Mesenchymal stem cell (in vitro differentiated cells and primary cell): ENCODE data around the gene DTX3.
A peak's percentile ranks its signal among the peaks of the same experiment; 100 is the strongest.

Experiments
- DNase-seq: peaks from one replicate; pipeline ENCODE4 v3.0.0-alpha.2; 2013
- H2AFZ ChIP-seq: one replicate; pipeline ENCODE4 v1.6.1; 2013; ENCODE audit warnings: low read depth, mild to moderate bottlenecking, control low read depth, inconsistent platforms, low read length, moderate library complexity
- H2AK5ac ChIP-seq: 2 replicates; pipeline ENCODE4 v1.6.1; 2013; ENCODE audit warnings: low read length, moderate library complexity, mild to moderate bottlenecking, inconsistent platforms; ENCODE audit not compliant: severe bottlenecking
- H2BK120ac ChIP-seq: one replicate; pipeline ENCODE4 v1.6.1; 2013; ENCODE audit warnings: low read depth, mild to moderate bottlenecking, inconsistent platforms, low read length, moderate library complexity
- H2BK12ac ChIP-seq, 2 experiments: one replicate each; pipeline ENCODE4 v1.6.1; 2013; ENCODE audit warnings: inconsistent platforms in 2 of 2, low read length in 2 of 2, mild to moderate bottlenecking in 2 of 2, moderate library complexity in 2 of 2, control low read depth in 1 of 2
- H2BK15ac ChIP-seq: one replicate; pipeline ENCODE4 v1.6.1; 2013; ENCODE audit warnings: mild to moderate bottlenecking, low read depth, inconsistent platforms; ENCODE audit not compliant: poor library complexity, severe bottlenecking
- H2BK5ac ChIP-seq: 2 replicates; pipeline ENCODE4 v1.6.1; 2013; ENCODE audit warnings: low read depth, mild to moderate bottlenecking, low read length, control low read depth, inconsistent platforms; ENCODE audit not compliant: poor library complexity, severe bottlenecking
- H3K14ac ChIP-seq, 2 experiments: one replicate each; pipeline ENCODE4 v1.6.1; 2013; ENCODE audit warnings: inconsistent platforms in 2 of 2, low read length in 2 of 2, control low read depth in 1 of 2, mild to moderate bottlenecking in 1 of 2, moderate library complexity in 1 of 2
- H3K18ac ChIP-seq, 2 experiments: one replicate each; pipeline ENCODE4 v1.6.1; 2013; ENCODE audit warnings: inconsistent platforms in 2 of 2, low read length in 2 of 2, control low read depth in 1 of 2, low read depth in 1 of 2, mild to moderate bottlenecking in 1 of 2
- H3K23ac ChIP-seq, 2 experiments: one replicate each; pipeline ENCODE4 v1.6.1; 2013; ENCODE audit warnings: inconsistent platforms in 2 of 2, low read length in 2 of 2, mild to moderate bottlenecking in 2 of 2, moderate library complexity in 2 of 2, control low read depth in 1 of 2
- H3K27ac ChIP-seq: 2 replicates; pipeline ENCODE4 v1.5.1; 2013; ENCODE audit warnings: mild to moderate bottlenecking, moderate library complexity, low read length, control low read depth, inconsistent platforms; ENCODE audit not compliant: poor library complexity, severe bottlenecking
- H3K27me3 ChIP-seq, 2 experiments: 2 replicates each; pipeline versions ENCODE4 v1.6.1 to v1.7.0; 2013; ENCODE audit warnings: low read length in 2 of 2, mild to moderate bottlenecking in 2 of 2, moderate library complexity in 2 of 2, control low read depth in 1 of 2, inconsistent platforms in 1 of 2; ENCODE audit not compliant: control insufficient read depth in 1 of 2, insufficient read depth in 1 of 2
- H3K36me3 ChIP-seq, 2 experiments: 2 replicates each; pipeline versions ENCODE4 v1.6.1 to v1.7.0; 2013; ENCODE audit warnings: low read length in 2 of 2, control low read depth in 1 of 2, inconsistent platforms in 1 of 2, low read depth in 1 of 2, mild to moderate bottlenecking in 1 of 2; ENCODE audit not compliant: insufficient read depth in 2 of 2, control insufficient read depth in 1 of 2
- H3K4ac ChIP-seq, 2 experiments: one replicate each; pipeline ENCODE4 v1.6.1; 2013; ENCODE audit warnings: inconsistent platforms in 2 of 2, low read length in 2 of 2, mild to moderate bottlenecking in 2 of 2, moderate library complexity in 2 of 2, control low read depth in 1 of 2, low read depth in 1 of 2
- H3K4me1 ChIP-seq: 2 replicates; pipeline ENCODE4 v1.6.1; 2013; ENCODE audit warnings: low read depth, low read length, control low read depth; ENCODE audit not compliant: control insufficient read depth, insufficient read depth
- H3K4me2 ChIP-seq: 2 replicates; pipeline ENCODE4 v1.6.1; 2013; ENCODE audit warnings: low read length, mild to moderate bottlenecking, inconsistent platforms; ENCODE audit not compliant: poor library complexity, severe bottlenecking
- H3K4me3 ChIP-seq, 2 experiments: 2 replicates each; pipeline versions ENCODE4 v1.5.1 to v1.7.0; 2013; ENCODE audit warnings: low read length in 2 of 2, mild to moderate bottlenecking in 2 of 2, control low read depth in 1 of 2, low read depth in 1 of 2; ENCODE audit not compliant: insufficient read depth in 1 of 2
- H3K79me1 ChIP-seq: replicated peaks from 2 replicates; pipeline ENCODE4 v1.6.1; 2013; ENCODE audit warnings: mild to moderate bottlenecking, control low read depth, low read length, inconsistent platforms; ENCODE audit not compliant: poor library complexity, severe bottlenecking
- H3K9ac ChIP-seq: 2 replicates; pipeline ENCODE4 v1.7.0; 2013; ENCODE audit warnings: mild to moderate bottlenecking, low read length, moderate library complexity
- H3K9me3 ChIP-seq: 2 replicates; pipeline ENCODE4 v1.7.0; 2013; ENCODE audit warnings: mild to moderate bottlenecking, low read length; ENCODE audit not compliant: control insufficient read depth
- H4K8ac ChIP-seq: one replicate; pipeline ENCODE4 v1.6.1; 2013; ENCODE audit warnings: inconsistent platforms, mild to moderate bottlenecking, low read length, moderate library complexity
- H4K91ac ChIP-seq: one replicate; pipeline ENCODE4 v1.6.1; 2013; ENCODE audit warnings: mild to moderate bottlenecking, low read length, inconsistent platforms
- WGBS: methylation state at CpG from one replicate; pipeline ENCODE4 v1.1.7; 2013; ENCODE audit warnings: mixed read lengths; 5-methylcytosine and 5-hydroxymethylcytosine counted together

DTX3 gene

GRCh38 chr12:57628280-57629191 is 23.9 kb downstream of the DTX3 start:
- Histone ChIP-seq H4K8ac (no peak overlapping the region), H3K14ac (no peak overlapping the region), H3K4me1 (peaks cover 24% of the 10 kb centered on the region), H3K9ac (no peak overlapping the region), H2BK12ac (no peak overlapping the region), H3K18ac (no peak overlapping the region), H3K36me3 (no peaks in the 10 kb centered on the region), H3K79me1 (no peaks in the 10 kb centered on the region), H2BK120ac (no peak overlapping the region), H3K23ac (no peak overlapping the region), H3K4ac (no peak overlapping the region), H3K9me3 (no peaks in the 10 kb centered on the region), H2BK15ac (no peak overlapping the region), H3K27ac (no peak overlapping the region), H2BK5ac (no peak overlapping the region), H2AK5ac (no peak overlapping the region), H3K27me3 (peaks cover 89 to 96% of the 10 kb centered on the region in 2 experiments), H3K4me3 (no peak overlapping the region), H4K91ac (no peak overlapping the region), H3K4me2 (no peak overlapping the region), H2AFZ (no peak overlapping the region)
- WGBS, result 50% methylated on average over 26 of the region's 29 CpGs
- no peak for DNase-seq

GRCh38 chr12:57629897-57630471 is 25.4 kb downstream of the DTX3 start:
- no peak overlapping the region for H2BK120ac ChIP-seq
- WGBS, result 60% methylated on average over 5 of the region's 5 CpGs
- H2BK12ac ChIP-seq, result no peak overlapping the region

GRCh38 chr12:57630891-57631433 is 26.3 kb downstream of the DTX3 start:
- no peak overlapping the region for H3K18ac ChIP-seq
- no peak overlapping the region for H2BK12ac ChIP-seq
- H3K9me3 ChIP-seq, result no peaks in the 10 kb centered on the region
- no peak overlapping the region for H3K23ac ChIP-seq
- no peak overlapping the region for H3K4me2 ChIP-seq
- no peak overlapping the region for H2AFZ ChIP-seq
- H2AK5ac ChIP-seq, result no peak overlapping the region
- no peak overlapping the region for H3K27ac ChIP-seq
- H3K4ac ChIP-seq, result no peak overlapping the region
- H3K9ac ChIP-seq, result no peak overlapping the region
- no peak overlapping the region for H2BK120ac ChIP-seq
- no peaks in the 10 kb centered on the region for H3K79me1 ChIP-seq
- H3K4me1 ChIP-seq, result peaks cover 24% of the 10 kb centered on the region
- no peak for DNase-seq
- 47% methylated on average over 5 of the region's 6 CpGs for WGBS
- H2BK5ac ChIP-seq, result no peak overlapping the region
- peak overlapping the region in 1 of 2 experiments; percentile 5 for H3K4me3 ChIP-seq
- no peak overlapping the region for H3K14ac ChIP-seq
- no peak overlapping the region for H4K91ac ChIP-seq
- no peaks in the 10 kb centered on the region for H3K36me3 ChIP-seq
- H3K27me3 ChIP-seq, result peaks cover 81 to 83% of the 10 kb centered on the region in 2 experiments
- no peak overlapping the region for H4K8ac ChIP-seq
- no peak overlapping the region for H2BK15ac ChIP-seq

More at GRCh38 chr12:57629897-57630471, 25.4 kb downstream of the DTX3 start:
- Histone ChIP-seq H4K91ac (no peak overlapping the region), H3K18ac (no peak overlapping the region), H2AFZ (no peak overlapping the region), H3K9me3 (no peaks in the 10 kb centered on the region), H3K27ac (no peak overlapping the region), H3K79me1 (no peaks in the 10 kb centered on the region), H3K27me3 (peaks cover 84 to 88% of the 10 kb centered on the region in 2 experiments), H3K4me2 (no peak overlapping the region), H3K4me1 (peaks cover 24% of the 10 kb centered on the region), H4K8ac (no peak overlapping the region), H3K4me3 (no peak overlapping the region), H3K4ac (no peak overlapping the region), H3K23ac (no peak overlapping the region), H3K36me3 (no peaks in the 10 kb centered on the region), H3K14ac (no peak overlapping the region), H2AK5ac (no peak overlapping the region), H2BK15ac (no peak overlapping the region), H2BK5ac (no peak overlapping the region), H3K9ac (no peak overlapping the region)
- DNase-seq, result no peak

GRCh38 chr12:57631566-57632072 is 27.0 kb downstream of the DTX3 start:
- H3K36me3 ChIP-seq, result no peaks in the 10 kb centered on the region
- peaks cover 74 to 79% of the 10 kb centered on the region in 2 experiments for H3K27me3 ChIP-seq
- H4K8ac ChIP-seq, result no peak overlapping the region
- H3K4me3 ChIP-seq, result no peak overlapping the region
- WGBS, result 4% methylated on average over 25 of the region's 26 CpGs
- H3K4me2 ChIP-seq, result no peak overlapping the region
- no peak overlapping the region for H2AFZ ChIP-seq
- peak overlapping the region; percentile 1 for H2BK15ac ChIP-seq
- no peak overlapping the region for H3K23ac ChIP-seq
- no peak overlapping the region for H2AK5ac ChIP-seq
- H4K91ac ChIP-seq, result no peak overlapping the region
- no peak overlapping the region for H3K18ac ChIP-seq
- no peak for DNase-seq
- H2BK12ac ChIP-seq, result no peak overlapping the region
- H3K4ac ChIP-seq, result no peak overlapping the region
- H2BK120ac ChIP-seq, result no peak overlapping the region
- no peak overlapping the region for H3K9ac ChIP-seq
- H3K14ac ChIP-seq, result no peak overlapping the region
- no peak overlapping the region for H3K27ac ChIP-seq
- H2BK5ac ChIP-seq, result no peak overlapping the region
- H3K4me1 ChIP-seq, result peaks cover 24% of the 10 kb centered on the region
- no peaks in the 10 kb centered on the region for H3K9me3 ChIP-seq
- H3K79me1 ChIP-seq, result no peaks in the 10 kb centered on the region
